Astrocyte (in vitro differentiated cells and primary cell): ENCODE results near the gene TANGO6. TPM values are rescaled to one million over a fixed set of nuclear protein-coding genes. Genes with fewer than 3 reads are reported as not detected.
A peak's percentile ranks its signal among the peaks of the same experiment; 100 is the strongest.

ENCODE experiments used
- DNase-seq: peaks from one replicate; pipeline ENCODE4 v3.0.0-alpha.2; 2010; ENCODE audit warnings: low read depth
- FAIRE-seq: peaks from 2 replicates; lab custom pipeline; 2011; peaks lifted over from hg19 to GRCh38; lab: Jason Lieb, UNC
- H2AFZ ChIP-seq: 2 replicates; pipeline ENCODE4 v1.6.0; 2012; ENCODE audit warnings: low read depth, low read length, inconsistent platforms
- H3K27ac ChIP-seq: 2 replicates; pipeline ENCODE4 v1.5.1; 2011; ENCODE audit warnings: low read depth, low read length, inconsistent platforms
- H3K27me3 ChIP-seq: 2 replicates; pipeline ENCODE4 v1.6.0; 2011; ENCODE audit warnings: low read length, inconsistent platforms; ENCODE audit not compliant: insufficient read depth
- H3K36me3 ChIP-seq: 2 replicates; pipeline ENCODE4 v1.5.1; 2011; ENCODE audit warnings: low read length, inconsistent platforms; ENCODE audit not compliant: insufficient read depth
- H3K4me1 ChIP-seq: 2 replicates; pipeline ENCODE4 v1.5.1; 2011; ENCODE audit warnings: low read length, inconsistent platforms; ENCODE audit not compliant: insufficient read depth
- H3K4me2 ChIP-seq: 2 replicates; pipeline ENCODE4 v1.6.0; 2012; ENCODE audit warnings: low read length, inconsistent platforms
- H3K4me3 ChIP-seq: 2 replicates; pipeline ENCODE4 v1.5.1; 2011; ENCODE audit warnings: low read depth, mild to moderate bottlenecking, low read length, inconsistent platforms; ENCODE audit not compliant: insufficient read depth
- H3K79me2 ChIP-seq: 2 replicates; pipeline ENCODE4 v1.6.0; 2012; ENCODE audit warnings: mild to moderate bottlenecking, low read length, inconsistent platforms; ENCODE audit not compliant: insufficient read depth
- H3K9ac ChIP-seq: 2 replicates; pipeline ENCODE4 v1.6.0; 2012; ENCODE audit warnings: mild to moderate bottlenecking, low read length, inconsistent platforms
- H3K9me3 ChIP-seq: 2 replicates; pipeline ENCODE4 v1.5.1; 2012; ENCODE audit warnings: low read depth, mild to moderate bottlenecking, low read length, inconsistent platforms; ENCODE audit not compliant: insufficient read depth
- H4K20me1 ChIP-seq: 2 replicates; pipeline ENCODE4 v1.6.0; 2012; ENCODE audit warnings: low read length, inconsistent platforms; ENCODE audit not compliant: insufficient read depth
- H3K27ac Mint-ChIP-seq: one replicate; pipeline ENCODE4 v1.8.0; 2021; ENCODE audit warnings: mild to moderate bottlenecking, mixed read lengths; ENCODE audit not compliant: unreplicated experiment
- H3K27me3 Mint-ChIP-seq: one replicate; pipeline ENCODE4 v1.8.0; 2021; ENCODE audit warnings: low read depth, mixed read lengths; ENCODE audit not compliant: unreplicated experiment
- H3K36me3 Mint-ChIP-seq: one replicate; pipeline ENCODE4 v1.8.0; 2021; ENCODE audit warnings: low read depth, mixed read lengths; ENCODE audit not compliant: unreplicated experiment
- H3K4me1 Mint-ChIP-seq: one replicate; pipeline ENCODE4 v1.8.0; 2021; ENCODE audit warnings: low read depth, mixed read lengths; ENCODE audit not compliant: unreplicated experiment
- H3K4me3 Mint-ChIP-seq: one replicate; pipeline ENCODE4 v1.8.0; 2021; ENCODE audit warnings: mild to moderate bottlenecking, moderate library complexity, mixed read lengths; ENCODE audit not compliant: unreplicated experiment
- H3K9me3 Mint-ChIP-seq: one replicate; pipeline ENCODE4 v1.8.0; 2021; ENCODE audit warnings: mild to moderate bottlenecking, mixed read lengths; ENCODE audit not compliant: unreplicated experiment
- EZH2 ChIP-seq: IDR thresholded peaks from 2 replicates; pipeline ENCODE4 v1.6.1; 2012; ENCODE audit warnings: mild to moderate bottlenecking, low read length, inconsistent platforms; ENCODE audit not compliant: insufficient read depth
- total RNA-seq: library from RNA; stranded (reverse); gene quantifications from 2 replicates; pipeline ENCODE4 v1.2.1, GENCODE V29; 2021
- TF ChIP-seq, protein P1 (sequence below): IDR thresholded peaks from 2 replicates; pipeline ENCODE4 v1.5.1; 2011; ENCODE audit warnings: low read depth, mild to moderate bottlenecking, inconsistent platforms, low read length, moderate library complexity; ENCODE audit not compliant: insufficient read depth

TANGO6 gene
- total RNA-seq, 1 donor from 2014 or later: 15.8 TPM

- Histone ChIP-seq H3K4me3 (no peak overlapping the region), H3K9ac (no peak overlapping the region), H3K4me2 (no peak overlapping the region), H3K36me3 (no peaks in the 10 kb centered on the region), H2AFZ (no peak overlapping the region), H3K9me3 (no peaks in the 10 kb centered on the region), H3K27me3 (peaks cover 4% of the 10 kb centered on the region), H3K4me1 (peaks cover 14% of the 10 kb centered on the region), H3K27ac (no peak overlapping the region), H4K20me1 (peaks cover 60% of the 10 kb centered on the region), H3K79me2 (no peaks in the 10 kb centered on the region)
- H3K27ac Mint-ChIP-seq: no peak overlapping the region
- FAIRE-seq: no peak
- H3K4me1 Mint-ChIP-seq: peaks cover 5% of the 10 kb centered on the region
- H3K27me3 Mint-ChIP-seq: peaks cover 11% of the 10 kb centered on the region
- peaks cover 30% of the 10 kb centered on the region for H3K36me3 Mint-ChIP-seq
- no peaks in the 10 kb centered on the region for H3K9me3 Mint-ChIP-seq
- no peak for DNase-seq
- TF ChIP-seq, protein P1, sequence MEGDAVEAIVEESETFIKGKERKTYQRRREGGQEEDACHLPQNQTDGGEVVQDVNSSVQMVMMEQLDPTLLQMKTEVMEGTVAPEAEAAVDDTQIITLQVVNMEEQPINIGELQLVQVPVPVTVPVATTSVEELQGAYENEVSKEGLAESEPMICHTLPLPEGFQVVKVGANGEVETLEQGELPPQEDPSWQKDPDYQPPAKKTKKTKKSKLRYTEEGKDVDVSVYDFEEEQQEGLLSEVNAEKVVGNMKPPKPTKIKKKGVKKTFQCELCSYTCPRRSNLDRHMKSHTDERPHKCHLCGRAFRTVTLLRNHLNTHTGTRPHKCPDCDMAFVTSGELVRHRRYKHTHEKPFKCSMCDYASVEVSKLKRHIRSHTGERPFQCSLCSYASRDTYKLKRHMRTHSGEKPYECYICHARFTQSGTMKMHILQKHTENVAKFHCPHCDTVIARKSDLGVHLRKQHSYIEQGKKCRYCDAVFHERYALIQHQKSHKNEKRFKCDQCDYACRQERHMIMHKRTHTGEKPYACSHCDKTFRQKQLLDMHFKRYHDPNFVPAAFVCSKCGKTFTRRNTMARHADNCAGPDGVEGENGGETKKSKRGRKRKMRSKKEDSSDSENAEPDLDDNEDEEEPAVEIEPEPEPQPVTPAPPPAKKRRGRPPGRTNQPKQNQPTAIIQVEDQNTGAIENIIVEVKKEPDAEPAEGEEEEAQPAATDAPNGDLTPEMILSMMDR: no peak
- no peak for TF ChIP-seq EZH2
- no peak overlapping the region for H3K4me3 Mint-ChIP-seq
These were observed 268.5 kb downstream of the TANGO6 start for GRCh38 chr16:69111876-69112230.

GRCh38 chr16:69112285-69113129 lies 269.2 kb downstream of the TANGO6 start:
- H3K9me3 ChIP-seq: no peaks in the 10 kb centered on the region
- H3K27ac Mint-ChIP-seq: no peak overlapping the region
- no peaks in the 10 kb centered on the region for H3K79me2 ChIP-seq
- no peak overlapping the region for H2AFZ ChIP-seq
- no peaks in the 10 kb centered on the region for H3K9me3 Mint-ChIP-seq
- H3K9ac ChIP-seq: no peak overlapping the region
- TF ChIP-seq EZH2: no peak
- TF ChIP-seq, protein P1: peak; percentile 61
- H4K20me1 ChIP-seq: peaks cover 64% of the 10 kb centered on the region
- no peak overlapping the region for H3K4me3 Mint-ChIP-seq
- DNase-seq: no peak
- peaks cover 5% of the 10 kb centered on the region for H3K4me1 Mint-ChIP-seq
- H3K27me3 Mint-ChIP-seq: peaks cover 8% of the 10 kb centered on the region
- no peak overlapping the region for H3K4me2 ChIP-seq
- no peak for FAIRE-seq
- no peak overlapping the region for H3K4me3 ChIP-seq
- peaks cover 3% of the 10 kb centered on the region for H3K27me3 ChIP-seq
- no peak overlapping the region for H3K27ac ChIP-seq
- H3K36me3 ChIP-seq: peaks cover 3% of the 10 kb centered on the region
- H3K4me1 ChIP-seq: peaks cover 7% of the 10 kb centered on the region
- peaks cover 30% of the 10 kb centered on the region for H3K36me3 Mint-ChIP-seq

GRCh38 chr16:69113216-69113615 lies 269.9 kb downstream of the TANGO6 start:
- Mint-ChIP-seq H3K9me3 (no peaks in the 10 kb centered on the region), H3K27me3 (peaks cover 4% of the 10 kb centered on the region), H3K4me1 (peaks cover 3% of the 10 kb centered on the region), H3K27ac (no peak overlapping the region), H3K36me3 (peaks cover 34% of the 10 kb centered on the region), H3K4me3 (no peak overlapping the region)
- TF ChIP-seq, protein P1: no peak
- TF ChIP-seq EZH2: no peak
- Histone ChIP-seq H3K27ac (no peak overlapping the region), H3K4me2 (no peak overlapping the region), H3K27me3 (no peaks in the 10 kb centered on the region), H4K20me1 (peaks cover 64% of the 10 kb centered on the region), H3K4me3 (no peak overlapping the region), H3K9me3 (no peaks in the 10 kb centered on the region), H2AFZ (no peak overlapping the region), H3K9ac (no peak overlapping the region), H3K79me2 (no peaks in the 10 kb centered on the region), H3K36me3 (peaks cover 7% of the 10 kb centered on the region), H3K4me1 (peaks cover under 1% of the 10 kb centered on the region)
- FAIRE-seq (no peak), DNase-seq (no peak)
